ENCODE data around the gene LTBP3. TPM values are rescaled to one million over a fixed set of nuclear protein-coding genes. Genes with fewer than 3 reads are reported as not detected.

Gene LTBP3
- total RNA-seq, 1 experiment from 2014 or later: 248 TPM

- Histone ChIP-seq H3K9me2 (ENCODE audit: insufficient read depth) (no peaks in the 10 kb centered on the region), H2AFZ (ENCODE audit: low read depth, low read length, poor library complexity, severe bottlenecking) (no peak overlapping the region), H3K79me2 (ENCODE audit: insufficient read depth, low read length) (peaks cover 24% of the 10 kb centered on the region), H3K9ac (ENCODE audit: low read length) (no peak overlapping the region), H3K36me3 (ENCODE audit: control insufficient read depth in 1 of 2, insufficient read depth in 2 of 2, low read length in 2 of 2) (peaks cover 4 to 10% of the 10 kb centered on the region in 2 experiments; a peak in 3 of 4 replicates), H3K9me3 (ENCODE audit: control insufficient read depth in 1 of 2, insufficient read depth in 1 of 2, low read depth in 1 of 2, low read length in 2 of 2) (no peaks in the 10 kb centered on the region), H3K27me3 (ENCODE audit: insufficient read depth, low read length) (no peaks in the 10 kb centered on the region), H4K20me1 (ENCODE audit: insufficient read depth) (no peaks in the 10 kb centered on the region), H3K4me2 (ENCODE audit: low read length) (no peak overlapping the region), H3K27ac (ENCODE audit: low read depth, low read length) (peak overlapping the region; percentile 49; the same call in 1 of the 2 replicates), H3K4me3 (replicated peaks in 1 of 2; ENCODE audit: low read depth in 1 of 2, low read length in 2 of 2) (no peak overlapping the region), H3K4me1 (ENCODE audit: control insufficient read depth in 1 of 2, insufficient read depth in 2 of 2, low read length in 2 of 2) (peaks cover 13 to 39% of the 10 kb centered on the region in 2 experiments; a peak in 3 of 4 replicates)
- intact Hi-C loops (cut with micrococcal nuclease): no loop called here
- peak; percentile 36; the same call in 1 of the 2 replicates for TF ChIP-seq POLR2AphosphoS5 (IDR thresholded peaks at IDR 0.05; ENCODE audit: low read depth, low read length)
- TF ChIP-seq JUND (IDR thresholded peaks at IDR 0.05): no peak
- BruUV-seq (replicated peaks): no TSS peak
- POLR2A ChIA-PET: no interaction called here
- ATAC-seq (no peak), DNase-seq (ENCODE audit: low read depth, low spot score) (no peak)
- RAD21 ChIA-PET (ENCODE audit: low non-redundant PET in 1 of 2, low total read pairs in 2 of 2, uncharacterized antibody in 2 of 2, unreplicated experiment in 2 of 2): interaction anchor here in 1 of 2 experiments (0.6 kb wide), 1 partner anchor 27 kb away, joined by 3 read pairs; no protein-coding TSS in a partner anchor
- CTCF ChIA-PET: no interaction called here
These were observed 20.9 kb downstream of the LTBP3 start for GRCh38 chr11:65537296-65537597.

DNA sequence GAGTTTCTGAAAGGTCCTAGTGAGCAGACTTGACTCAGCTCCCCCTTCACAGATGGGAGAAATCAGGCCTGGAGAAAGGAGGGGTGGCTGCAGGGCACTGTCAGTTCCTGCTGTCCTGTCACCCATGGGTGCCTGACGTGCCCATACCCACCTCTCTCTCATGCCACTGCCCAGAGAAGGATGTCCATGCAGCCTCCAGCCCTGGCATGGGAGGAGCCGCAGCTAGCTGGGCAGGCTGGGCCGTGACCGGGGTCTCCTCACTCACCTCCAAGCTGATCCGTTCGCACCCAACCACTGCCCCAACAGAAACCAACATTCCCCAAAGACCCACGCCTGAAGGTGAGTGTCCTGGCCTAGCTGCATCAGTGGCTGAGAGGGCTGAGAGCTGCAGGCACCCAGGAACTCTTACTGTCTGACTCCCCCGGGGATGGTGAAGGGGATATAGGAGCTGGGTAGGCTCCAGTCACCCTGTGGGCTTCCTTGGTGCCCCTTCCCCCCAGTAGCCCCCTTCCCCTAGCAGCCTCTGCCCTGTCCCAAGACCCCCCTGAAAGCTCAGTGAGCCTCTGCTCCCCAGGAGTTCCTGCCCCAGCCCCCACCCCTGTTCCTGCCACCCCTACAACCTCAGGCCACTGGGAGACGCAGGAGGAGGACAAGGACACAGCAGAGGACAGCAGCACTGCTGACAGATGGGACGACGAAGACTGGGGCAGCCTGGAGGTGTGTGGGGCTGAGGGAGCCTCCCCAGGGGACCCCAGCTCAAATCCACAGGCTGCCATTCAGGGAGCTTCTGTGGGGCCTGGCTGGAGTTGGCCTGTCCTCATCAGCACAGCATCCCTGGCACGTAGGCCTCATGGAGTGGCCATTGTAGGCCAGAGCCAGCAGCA is 21.5 kb downstream of the LTBP3 start:
- Histone ChIP-seq H3K9me3 (ENCODE audit: control insufficient read depth in 1 of 2, insufficient read depth in 1 of 2, low read depth in 1 of 2, low read length in 2 of 2) (no peaks in the 10 kb centered on the region), H3K9me2 (ENCODE audit: insufficient read depth) (no peaks in the 10 kb centered on the region), H3K4me1 (ENCODE audit: control insufficient read depth in 1 of 2, insufficient read depth in 2 of 2, low read length in 2 of 2) (peaks cover 13 to 34% of the 10 kb centered on the region in 2 experiments; a peak in 3 of 4 replicates), H3K9ac (ENCODE audit: low read length) (no peak overlapping the region), H3K79me2 (ENCODE audit: insufficient read depth, low read length) (peaks cover 24% of the 10 kb centered on the region), H4K20me1 (ENCODE audit: insufficient read depth) (no peaks in the 10 kb centered on the region), H3K36me3 (ENCODE audit: control insufficient read depth in 1 of 2, insufficient read depth in 2 of 2, low read length in 2 of 2) (peaks cover 4 to 13% of the 10 kb centered on the region in 2 experiments; a peak in 3 of 4 replicates), H3K4me3 (replicated peaks in 1 of 2; ENCODE audit: low read depth in 1 of 2, low read length in 2 of 2) (no peak overlapping the region), H2AFZ (ENCODE audit: low read depth, low read length, poor library complexity, severe bottlenecking) (no peak overlapping the region), H3K27me3 (ENCODE audit: insufficient read depth, low read length) (no peaks in the 10 kb centered on the region), H3K4me2 (ENCODE audit: low read length) (no peak overlapping the region), H3K27ac (ENCODE audit: low read depth, low read length) (peak overlapping the region; percentile 49; the same call in 1 of the 2 replicates)
- ChIA-PET POLR2A (no interaction called here), CTCF (no interaction called here), RAD21 (ENCODE audit: low non-redundant PET in 1 of 2, low total read pairs in 2 of 2, uncharacterized antibody in 2 of 2, unreplicated experiment in 2 of 2) (interaction anchor here (0.6 to 0.7 kb wide), 2 partner anchors 27 to 36 kb away, joined by 3 read pairs; partner anchors contain the start of gene FAM89B (in 1 of the 2))
- intact Hi-C loops (cut with micrococcal nuclease): no loop called here
- ATAC-seq (no peak), DNase-seq (ENCODE audit: low read depth, low spot score) (no peak)
- TF ChIP-seq POLR2AphosphoS5 (IDR thresholded peaks at IDR 0.05; ENCODE audit: low read depth, low read length) (0 out of 2 replicates have a peak, but pooled peaks have one; percentile 45), CBX3 (IDR thresholded peaks at IDR 0.05; ENCODE audit: low read depth) (no peak)
- no TSS peak for BruUV-seq (replicated peaks)

All from HCT116 (cell line).